Stimulated activated CD4-positive, alpha-beta T cell treated with anti-CD3 and anti-CD28 coated beads, Interleukin-1b, Interleukin-23, amount 100 ng/mL, for 48 hours (primary cell): ENCODE results near the gene FLCN.
A peak's percentile ranks its signal among the peaks of the same experiment; 100 is the strongest.
"Not testable (repeated sequence)": the region's sequence is repeated elsewhere in the genome, so short reads cannot be mapped to it uniquely, and the experiment has no call there.

Experiments used
- DNase-seq: peaks from one replicate; pipeline ENCODE4 v3.0.0-alpha.2; 2020

The FLCN gene

DNA sequence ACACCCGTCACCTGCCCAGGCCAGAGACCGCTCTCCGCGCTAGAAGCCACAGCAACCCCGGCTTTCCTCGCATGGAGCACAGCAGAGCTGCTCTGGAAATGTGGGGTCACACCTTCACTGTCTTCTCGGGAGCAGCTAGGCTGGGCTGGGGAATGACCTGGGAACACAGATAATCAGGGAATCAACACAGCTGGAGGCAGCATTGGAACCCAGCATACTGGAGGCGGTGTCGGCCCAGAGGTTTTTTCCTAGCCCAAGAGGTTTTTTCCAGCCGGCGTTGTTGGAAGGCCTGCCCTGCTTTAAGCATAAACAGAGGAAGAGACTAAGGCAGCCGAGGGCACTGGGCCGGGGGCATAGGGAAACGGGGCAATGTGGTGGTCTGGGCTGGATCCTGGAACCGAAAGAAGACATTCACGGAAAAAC lies 30.0 kb downstream of the FLCN start:
- no peak for DNase-seq

DNA sequence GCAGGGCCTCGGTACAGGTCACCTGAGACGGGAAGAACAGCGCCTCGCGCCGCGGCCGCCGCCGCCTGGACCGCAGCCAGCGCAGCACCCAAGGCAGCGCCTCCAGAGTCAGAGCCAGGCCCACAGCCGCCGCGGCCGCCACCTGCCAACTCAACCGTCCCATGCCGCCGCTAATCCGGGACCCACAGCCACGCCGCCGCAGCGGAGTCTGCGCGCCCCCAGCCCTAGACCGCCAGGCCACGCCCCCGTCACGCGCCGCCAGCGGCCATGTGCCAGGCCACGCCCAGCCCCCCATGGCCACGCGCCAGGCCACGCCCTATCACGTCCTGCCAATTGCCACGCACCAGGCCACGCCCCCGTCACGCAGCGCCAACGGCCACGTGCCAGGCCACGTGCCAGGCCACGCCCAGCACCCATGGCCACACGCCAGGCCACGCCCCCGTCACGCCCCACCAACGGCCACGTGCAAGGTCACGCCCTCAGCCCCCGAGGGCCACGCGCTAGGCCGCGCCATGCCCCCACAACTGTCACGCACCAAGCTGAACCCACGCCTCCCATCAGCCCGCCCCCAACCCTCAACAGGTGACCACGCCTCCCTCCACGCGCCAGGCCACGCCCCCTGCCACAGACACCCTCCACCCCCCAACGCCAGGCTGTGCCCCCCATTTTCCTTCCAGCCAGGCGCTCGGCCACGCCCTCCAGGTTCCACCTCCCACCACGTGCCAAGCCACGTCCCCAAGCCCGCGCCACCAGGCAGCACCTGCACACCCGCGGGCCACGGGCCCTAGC lies 30.6 kb downstream of the FLCN start, which contains the start of gene PLD6:
Gene PLD6 (minus strand): TSS at position 210 of the 789 bp plus-strand sequence. CDS start 47 bp downstream, at position 163.
- peak; percentile 93 for DNase-seq

DNA sequence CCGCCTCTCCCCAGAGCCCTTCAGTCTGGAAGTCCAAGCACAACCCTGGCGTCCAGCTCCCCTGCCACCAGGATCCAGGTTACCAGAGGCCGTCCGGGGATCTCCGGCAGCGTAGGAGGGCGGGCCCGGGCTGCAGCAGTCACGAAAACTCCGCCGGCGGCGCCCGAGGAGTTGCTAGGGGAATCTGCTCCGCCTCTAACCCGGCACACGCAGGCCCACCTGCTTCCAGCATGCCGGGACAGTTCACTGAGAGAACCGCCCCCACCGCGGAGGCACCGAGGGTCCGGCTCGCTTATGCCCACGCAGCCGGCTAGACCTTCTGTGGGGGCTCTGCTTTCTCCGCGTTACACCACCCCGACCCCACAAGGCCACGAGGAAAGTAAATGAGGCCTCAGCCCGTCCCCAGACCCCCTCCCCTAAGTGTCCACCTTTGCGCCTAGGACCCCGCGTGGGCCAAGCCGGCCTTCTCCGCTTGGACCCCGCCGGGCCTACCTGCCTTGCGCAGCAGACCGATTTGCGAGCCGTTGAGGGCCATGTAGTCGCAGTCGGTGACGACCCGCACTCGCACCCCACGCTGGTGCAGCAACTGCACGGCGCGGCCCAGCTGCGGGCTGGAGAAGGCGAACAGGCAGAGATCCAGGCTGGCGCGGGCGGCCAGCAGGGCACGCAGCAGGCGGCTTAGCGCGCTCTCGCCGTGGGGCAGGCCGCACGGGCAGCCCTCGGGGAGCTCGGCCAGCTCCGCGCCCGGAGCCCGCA lies 31.4 kb downstream of the FLCN start:
- DNase-seq, result peak; percentile 59

DNA sequence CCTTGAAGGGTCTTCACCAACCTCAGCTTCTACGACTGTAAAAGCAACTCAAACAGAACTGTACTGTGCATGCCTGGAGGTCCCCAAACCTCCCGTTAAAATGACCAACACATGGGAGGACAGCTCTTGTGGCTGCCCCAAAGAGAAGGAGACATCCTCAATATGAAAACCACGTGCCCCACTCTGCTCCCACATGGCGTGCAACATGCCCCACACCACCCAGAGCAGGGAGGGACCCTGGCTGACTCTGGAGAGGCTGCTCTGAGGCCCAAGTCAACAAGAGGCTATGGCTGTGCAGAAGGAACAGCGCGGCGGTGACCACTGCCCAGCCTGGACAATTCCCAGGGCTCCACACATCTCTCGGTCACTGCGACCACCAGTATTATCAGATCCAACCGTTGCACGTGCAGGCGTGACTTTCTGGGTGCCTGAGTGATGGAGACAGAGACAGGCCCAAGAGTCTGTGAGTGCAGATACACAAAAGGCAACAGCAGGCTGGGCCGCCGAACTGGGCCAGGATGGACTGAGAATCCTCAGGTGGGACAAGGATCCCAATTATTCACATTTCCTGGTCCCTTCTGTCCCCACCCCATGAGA lies 32.2 kb downstream of the FLCN start:
- DNase-seq, result no peak

DNA sequence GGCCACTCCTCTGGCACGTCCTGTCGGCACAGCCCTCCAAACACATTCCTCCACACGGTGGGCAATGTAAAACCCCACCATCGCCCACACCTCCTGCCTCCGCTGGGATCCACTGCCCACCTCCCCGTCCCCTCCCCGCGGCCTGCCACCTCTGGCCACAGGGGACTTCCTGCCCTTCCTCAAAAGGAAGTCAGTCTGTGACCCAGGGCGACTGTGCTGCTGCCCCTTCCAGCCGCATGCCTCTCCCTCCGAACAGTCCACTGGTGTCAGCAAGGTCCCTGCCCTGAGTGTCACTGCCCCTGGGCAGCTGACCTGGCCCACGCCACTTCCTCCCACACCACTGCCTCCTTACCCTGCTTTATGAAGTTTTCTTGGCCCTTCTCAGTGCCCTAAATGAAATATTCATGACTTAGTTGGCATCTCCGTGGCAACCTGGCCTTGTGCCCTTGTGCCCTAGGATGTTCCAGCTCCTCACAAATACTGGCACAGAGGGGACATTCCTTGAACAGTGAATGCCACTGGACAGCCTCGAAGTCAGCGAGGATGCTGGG lies 32.9 kb downstream of the FLCN start:
- DNase-seq, result no peak

DNA sequence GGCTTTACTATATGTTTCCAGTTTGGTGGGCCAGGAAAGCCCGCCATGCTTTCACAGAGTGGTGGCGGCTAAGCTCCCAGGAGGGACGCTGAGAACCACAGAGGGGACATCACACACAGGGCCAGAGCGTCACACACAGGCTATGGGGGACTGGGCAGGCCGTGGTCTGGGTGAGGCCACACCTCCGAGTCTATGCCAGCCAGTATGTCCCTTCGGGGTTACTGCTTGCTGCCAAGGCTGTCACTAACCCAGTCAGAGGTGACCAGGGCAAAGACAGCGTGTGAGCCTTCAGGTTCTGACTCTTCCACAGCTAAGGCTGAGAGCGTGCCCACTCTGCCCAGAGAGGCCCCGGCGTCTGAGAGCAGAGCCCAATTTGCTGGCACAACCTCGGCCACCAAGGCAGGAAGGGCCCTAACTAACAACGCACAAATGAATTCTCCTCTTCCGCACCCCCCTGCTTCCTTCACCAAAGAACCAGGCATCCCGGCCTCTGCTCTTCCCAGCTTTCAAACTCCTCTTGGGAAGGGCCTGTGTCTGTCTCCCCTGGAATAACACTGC lies 33.7 kb downstream of the FLCN start:
- no peak for DNase-seq

DNA sequence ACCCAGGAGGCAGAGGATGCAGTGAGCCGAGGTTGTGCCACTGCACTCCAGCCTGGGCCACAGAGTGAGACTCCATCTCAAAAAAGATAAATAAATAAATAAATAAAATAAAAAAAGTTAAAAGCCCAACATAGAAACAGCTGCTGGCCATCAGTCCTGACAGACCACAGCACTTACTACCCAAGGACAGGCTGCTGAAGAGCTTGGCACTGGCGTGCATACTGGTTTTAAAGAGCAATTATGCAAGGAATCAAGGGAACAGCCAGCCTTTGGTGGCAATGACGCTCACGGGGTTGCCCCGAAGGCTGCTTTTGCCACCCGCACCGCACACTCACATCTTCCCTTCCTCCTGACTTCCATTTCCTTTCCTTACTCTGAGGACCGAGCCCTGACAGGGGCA lies 35.1 kb downstream of the FLCN start:
- no peak for DNase-seq

DNA sequence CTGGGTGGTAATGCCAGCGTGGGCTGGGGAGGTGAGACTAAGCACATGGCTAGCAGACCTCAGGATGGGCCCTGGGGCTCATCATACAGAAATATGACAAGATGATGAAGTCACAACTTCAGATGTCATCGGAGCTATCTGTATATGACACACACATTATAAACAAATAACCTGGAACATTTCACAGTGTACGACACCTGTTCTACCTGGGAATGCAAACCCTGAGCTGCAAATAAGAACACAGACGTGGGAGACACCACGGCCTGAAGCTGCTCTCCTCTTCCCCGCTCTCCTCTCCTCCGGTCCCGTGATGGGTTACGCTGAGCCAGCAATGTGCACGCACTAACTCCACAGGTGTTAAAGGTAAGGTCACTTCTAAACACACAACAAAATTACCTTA lies 35.7 kb downstream of the FLCN start:
- no peak for DNase-seq

DNA sequence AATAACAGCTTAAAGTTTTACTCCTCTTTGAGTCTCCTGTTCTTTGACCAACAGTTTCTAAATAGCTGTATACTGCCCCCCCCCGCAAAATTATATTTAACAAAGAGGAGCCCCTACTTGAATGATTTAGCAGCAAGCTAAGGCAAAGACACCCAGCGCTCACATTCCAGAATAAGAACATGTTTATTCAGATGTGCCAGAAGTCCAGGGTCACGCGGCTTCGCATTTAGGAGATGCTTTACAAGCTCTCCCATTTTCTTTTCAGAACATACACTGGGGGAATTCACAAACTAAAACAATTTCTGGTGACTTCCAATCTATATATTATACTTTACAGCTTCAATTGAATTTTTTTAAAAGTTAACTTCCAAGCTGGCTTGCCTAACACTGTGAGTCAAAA lies 36.1 kb downstream of the FLCN start:
- no peak for DNase-seq

DNA sequence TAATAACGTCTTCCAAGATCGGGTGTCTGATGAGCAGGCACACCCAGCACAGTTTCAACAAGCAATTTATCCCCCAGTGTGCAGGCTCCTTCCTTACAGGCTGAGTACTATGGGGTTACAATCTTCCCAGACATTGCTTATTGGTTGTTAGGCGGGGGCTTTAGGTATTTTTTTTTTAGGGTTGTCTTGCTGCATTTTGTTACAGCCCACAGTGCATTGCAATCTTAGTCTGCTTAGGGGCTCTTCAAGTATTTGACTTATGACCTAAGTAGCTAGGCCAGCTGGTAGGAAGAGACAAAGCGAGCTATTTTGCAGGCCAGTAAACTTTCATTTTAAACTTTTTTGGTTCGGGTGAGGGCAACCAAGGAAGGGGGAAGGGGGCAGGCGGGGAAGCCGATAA lies 36.7 kb downstream of the FLCN start:
- DNase-seq, result no peak

DNA sequence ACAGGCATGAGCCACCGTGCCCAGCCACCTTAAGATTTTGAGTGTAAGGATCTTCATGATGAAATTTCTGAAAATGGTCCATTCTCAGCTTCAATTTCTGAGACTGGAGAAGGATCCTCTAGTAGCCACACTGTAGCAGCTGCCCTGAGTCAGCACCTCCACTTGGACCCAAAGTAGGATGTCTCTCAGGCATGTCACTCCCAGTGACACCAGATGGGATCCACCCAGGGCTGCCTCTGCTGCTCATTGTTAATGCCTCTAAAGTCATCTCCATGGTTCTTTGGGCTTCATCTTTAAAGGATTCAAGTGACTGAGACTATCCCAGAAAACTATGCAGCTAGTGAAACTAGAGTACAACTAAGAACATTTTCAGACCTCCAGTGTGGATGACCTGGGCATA lies 38.7 kb downstream of the FLCN start:
- no peak for DNase-seq

DNA sequence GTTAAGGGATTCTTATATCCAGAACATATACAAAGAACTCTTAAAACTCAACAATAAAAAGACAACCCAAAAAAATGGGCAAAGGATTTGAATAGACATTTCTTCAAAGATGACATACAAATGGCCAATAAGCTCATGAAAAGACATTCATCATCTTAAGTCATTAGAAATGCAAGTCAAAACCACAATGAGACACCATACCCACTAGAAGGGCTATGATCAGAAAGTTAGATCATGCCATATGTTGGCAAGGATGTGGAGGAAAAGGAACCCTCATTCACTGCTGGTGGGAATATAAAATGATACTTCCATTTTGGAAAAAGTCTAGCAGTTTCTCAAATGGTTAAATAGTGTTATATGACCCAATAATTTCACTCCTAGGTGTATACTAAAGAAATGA lies 40.2 kb downstream of the FLCN start:
- DNase-seq, result no peak

DNA sequence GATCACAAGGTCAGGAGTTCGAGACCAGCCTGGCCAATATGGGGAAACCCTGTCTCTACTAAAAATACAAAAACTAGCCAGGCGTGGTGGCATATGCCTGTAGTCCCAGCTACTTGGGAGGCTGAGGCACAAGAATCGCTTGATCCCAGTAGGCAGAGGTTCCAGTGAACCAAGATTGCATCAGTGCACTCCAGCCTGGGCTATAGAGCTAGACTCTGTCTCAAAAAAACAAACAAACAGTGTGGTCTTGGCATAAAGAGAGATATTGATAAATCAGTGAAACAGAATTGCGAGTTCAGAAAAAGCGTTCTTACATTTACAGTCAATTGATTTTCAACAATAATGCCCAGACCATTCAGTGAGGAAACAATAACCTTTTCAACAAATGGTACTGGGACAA lies 41.5 kb downstream of the FLCN start:
- DNase-seq, result not testable (repeated sequence)

DNA sequence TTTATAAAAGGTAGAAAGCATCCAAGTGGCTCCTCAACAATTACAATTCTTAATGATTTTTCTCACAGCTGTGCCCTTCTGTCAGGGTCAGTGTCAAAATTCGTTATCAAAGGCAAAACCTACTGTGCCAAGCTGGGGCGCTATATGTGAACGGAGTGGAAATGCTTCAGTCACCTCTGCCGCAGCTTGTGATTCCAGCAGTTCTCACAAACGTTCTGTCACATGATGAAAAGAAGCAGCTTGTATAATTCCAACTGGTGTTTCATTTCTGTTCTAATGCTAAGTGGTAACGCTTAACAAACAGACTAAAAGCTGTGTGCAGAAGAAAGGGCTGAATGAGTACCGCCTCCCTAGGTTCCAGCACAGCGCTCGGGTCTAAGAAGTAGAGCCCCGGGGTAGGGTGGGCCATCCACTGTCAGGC lies 45.0 kb downstream of the FLCN start:
- no peak for DNase-seq

DNA sequence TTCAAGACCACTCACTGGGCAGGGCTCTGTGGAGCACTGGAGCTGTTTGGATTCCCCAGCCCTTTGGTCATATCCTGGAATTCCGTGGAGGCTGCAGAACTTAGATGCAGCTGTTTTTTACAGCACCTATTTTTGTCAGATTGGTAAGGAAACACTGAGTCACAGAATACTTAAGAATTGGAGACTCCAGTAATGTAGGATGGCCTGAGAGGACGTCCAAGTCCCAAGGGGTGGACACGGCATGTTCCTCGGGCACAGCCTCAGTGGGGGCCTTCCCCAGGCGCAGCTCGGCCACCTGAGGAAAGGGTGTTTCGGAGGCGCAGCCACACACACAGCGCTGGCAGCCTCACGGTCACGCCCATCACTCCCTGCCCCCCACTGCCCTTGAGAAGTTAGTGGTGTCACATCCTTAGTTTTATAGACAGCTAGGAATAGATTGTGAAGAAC lies 45.6 kb downstream of the FLCN start:
- no peak for DNase-seq

DNA sequence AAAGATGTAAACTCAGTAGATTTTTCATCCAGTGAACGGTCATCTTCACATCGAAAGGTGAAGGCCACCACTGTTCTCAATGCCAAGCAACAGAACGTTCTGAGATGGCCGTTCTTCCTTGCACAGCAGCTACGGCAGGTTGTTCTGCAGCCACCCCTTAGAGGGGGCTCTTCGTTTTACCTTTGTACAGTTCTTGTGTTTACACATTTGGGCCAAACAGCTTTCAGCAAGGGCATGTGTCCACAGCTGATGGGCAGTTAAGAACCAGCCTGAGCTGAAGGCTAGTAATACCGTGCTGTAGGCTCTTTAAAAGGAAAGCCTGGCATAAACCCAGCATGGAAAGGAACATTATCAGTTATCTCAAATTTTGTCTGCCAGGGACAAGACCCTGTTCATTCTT lies 46.8 kb downstream of the FLCN start:
- no peak for DNase-seq

DNA sequence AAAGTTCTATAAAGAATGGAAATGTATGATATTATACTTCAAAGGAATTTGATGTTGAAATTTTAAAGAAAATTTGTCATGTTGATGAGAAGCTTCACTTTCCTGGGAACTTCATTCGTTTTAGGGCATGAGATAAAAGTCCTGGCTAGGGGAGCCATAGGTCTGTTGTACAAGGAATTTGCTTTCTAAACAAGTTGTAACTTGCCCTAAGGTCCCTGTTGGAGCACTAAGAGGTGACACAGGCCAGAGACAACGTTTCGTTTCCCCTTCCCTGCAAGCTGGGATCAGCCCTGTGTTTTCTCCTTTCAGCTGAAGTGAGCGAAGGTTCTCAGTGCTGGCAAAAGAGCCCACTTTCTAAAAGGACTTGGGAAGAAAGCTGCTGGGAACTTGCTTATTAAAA lies 47.4 kb downstream of the FLCN start:
- DNase-seq, result no peak

DNA sequence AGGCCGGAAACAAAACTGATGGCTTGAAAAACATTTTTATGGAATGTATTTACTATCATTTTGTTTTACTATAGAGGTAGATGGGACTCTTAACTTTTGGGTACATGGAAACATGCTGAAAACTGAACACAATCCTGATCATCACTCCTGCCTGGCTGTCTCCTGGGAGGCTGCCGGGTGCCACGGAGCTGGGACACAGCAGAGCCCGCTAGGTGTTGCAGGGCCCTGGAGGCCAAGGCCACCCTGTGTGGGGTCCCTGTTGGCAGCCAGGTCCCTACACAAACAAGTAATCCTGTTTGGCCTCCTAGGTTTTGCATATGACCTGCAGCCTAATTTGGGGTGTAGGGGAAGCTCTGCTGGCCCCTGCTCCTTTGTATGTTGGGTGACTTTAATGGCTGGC lies 48.4 kb downstream of the FLCN start:
- DNase-seq, result no peak

DNA sequence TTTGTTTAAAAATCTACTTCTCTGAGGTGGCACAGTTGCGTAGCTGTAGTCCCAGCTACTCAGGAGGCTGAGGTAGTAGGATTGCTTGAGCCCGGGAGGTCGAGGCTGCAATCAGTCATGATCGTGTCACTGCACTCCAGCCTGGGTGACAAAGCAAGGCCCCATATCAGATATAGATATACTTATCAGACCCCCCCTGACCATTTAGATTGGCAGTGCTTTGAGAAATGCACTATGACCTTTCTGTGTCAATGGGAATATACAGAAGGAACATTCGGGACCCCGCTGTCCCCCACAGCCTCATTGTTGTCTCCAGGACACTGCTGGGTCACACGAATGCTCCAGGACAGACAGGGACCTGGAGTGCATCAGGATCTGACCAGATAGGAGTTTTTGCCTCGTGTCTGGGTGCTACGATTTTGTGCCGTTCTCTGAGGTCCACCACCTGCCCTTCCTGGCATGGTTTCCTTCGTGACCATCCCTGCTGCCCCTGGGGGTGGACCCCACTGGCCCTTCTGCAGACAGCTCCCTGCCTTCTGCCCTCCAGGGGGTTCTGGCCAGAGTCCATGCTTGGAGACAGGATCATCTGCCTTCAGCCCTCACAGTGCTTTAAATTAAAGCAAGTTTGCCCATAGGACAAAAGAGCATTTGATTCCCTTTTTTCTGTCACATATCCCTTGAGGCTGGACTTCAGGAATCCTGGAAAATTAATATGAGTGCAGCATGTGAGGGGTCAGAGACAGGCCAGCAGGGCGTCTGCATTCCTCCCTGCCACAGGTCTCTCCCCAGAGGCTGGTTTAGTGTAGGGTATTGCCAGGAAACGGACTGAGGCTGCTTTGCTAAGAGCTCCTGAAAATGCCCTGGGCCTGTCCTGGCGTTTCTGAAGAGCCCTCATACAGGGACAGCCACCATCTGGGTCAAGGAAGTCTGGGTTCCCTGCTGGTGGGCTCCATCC lies 50.1 kb downstream of the FLCN start:
- DNase-seq, result no peak

DNA sequence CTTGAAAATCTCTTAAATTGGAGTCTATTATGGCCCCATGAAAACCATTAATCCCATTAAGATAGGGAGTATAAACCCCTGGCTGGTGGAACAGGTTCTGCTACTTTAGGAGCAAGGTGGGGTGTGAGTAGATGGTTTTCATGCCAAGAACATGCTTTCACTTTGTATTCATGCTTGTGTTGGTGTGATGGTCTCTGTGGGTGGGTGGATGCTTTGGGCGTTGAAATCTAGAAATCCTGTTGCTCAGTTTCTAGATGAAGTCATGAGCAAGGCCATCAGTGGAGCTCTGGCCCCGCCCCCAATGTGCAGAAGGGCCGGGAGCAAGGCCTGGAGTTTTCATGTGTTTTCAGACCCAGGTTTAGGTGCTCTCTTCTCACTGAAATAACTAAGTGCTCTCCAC lies 50.9 kb downstream of the FLCN start:
- DNase-seq, result peak; percentile 64

DNA sequence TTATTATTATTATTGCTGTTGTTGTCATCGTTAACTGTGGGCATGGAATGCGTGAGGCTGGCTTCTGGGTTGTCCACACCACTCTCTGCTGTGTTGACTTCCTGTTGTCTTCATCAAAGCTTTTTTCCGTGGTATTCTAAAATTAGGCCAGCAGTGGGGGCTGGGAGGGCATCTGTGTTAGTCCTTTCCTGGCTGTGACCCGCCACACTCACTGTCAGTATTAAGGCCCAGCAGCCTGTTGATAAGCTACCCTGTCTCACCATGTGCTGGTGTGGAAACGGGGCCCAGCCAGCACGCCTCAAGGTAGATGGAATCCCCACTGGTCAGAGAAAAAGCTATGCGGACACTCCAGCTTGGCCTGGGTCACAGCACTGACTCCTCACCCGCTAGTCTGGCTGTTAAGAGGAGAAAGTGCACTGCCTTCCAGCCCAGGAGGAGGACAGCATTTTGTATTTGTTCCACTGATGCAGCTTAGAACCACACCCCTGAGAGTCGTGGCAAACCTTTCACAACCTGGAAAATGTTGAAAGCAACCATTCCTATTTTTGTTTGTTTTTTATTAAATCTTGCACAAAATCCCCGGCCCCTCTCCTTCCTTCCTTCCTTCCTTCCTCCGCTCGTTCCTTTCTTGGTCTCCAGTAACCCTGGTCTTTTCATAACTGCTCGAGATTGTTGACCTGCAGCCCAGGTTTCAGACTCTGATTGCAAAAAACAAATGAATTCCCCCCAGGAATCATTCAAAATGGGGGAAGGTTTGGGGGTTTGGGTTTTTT lies 51.8 kb downstream of the FLCN start:
- DNase-seq, result not testable (repeated sequence)
